Suprapubic skin (tissue), 3 donors: Measurements from ENCODE around the gene TRIM29.

ENCODE experiments used
- CTCF ChIP-seq, 2 donors: fragments of 200-600 bp in 1 of 2; fragments of 450-650 bp in 1 of 2; sonication (generic) in 1 of 2; IDR thresholded peaks; one replicate each; pipeline ENCODE4 v1.5.1; 2016 to 2019; ENCODE audit warnings: antibody characterized with exemption in 2 of 2, mild to moderate bottlenecking in 1 of 2, moderate library complexity in 1 of 2
- EP300 ChIP-seq: sonication (generic); formaldehyde crosslinking; IDR thresholded peaks from one replicate; pipeline ENCODE4 v1.6.1; 2017; ENCODE audit warnings: antibody characterized with exemption
- POLR2A ChIP-seq, 2 donors: fragments of 450-650 bp; IDR thresholded peaks; one replicate each; pipeline ENCODE4 v1.6.1; 2017; ENCODE audit warnings: antibody characterized with exemption in 2 of 2, mild to moderate bottlenecking in 2 of 2, moderate library complexity in 2 of 2

GRCh38 chr11:120086651-120087050 is 51.3 kb downstream of the TRIM29 start:
- no peak for TF ChIP-seq POLR2A (IDR thresholded peaks at IDR 0.05)
- no peak for TF ChIP-seq CTCF (IDR thresholded peaks at IDR 0.05)
- TF ChIP-seq EP300, result no peak
